ENCODE measurements around the gene TAS1R1. TPM values are rescaled to one million over a fixed set of nuclear protein-coding genes. Genes with fewer than 3 reads are reported as not detected.
A peak's percentile ranks its signal among the peaks of the same experiment; 100 is the strongest.

The TAS1R1 gene
- total and polyA plus RNA-seq, 9 of the 15 experiments (the other 6 are each of a cell fraction or from before 2014, with no cell fraction given): 0.06 TPM; not detected in 8

- TF ChIP-seq RERE (CRISPR knock-in tag; IDR thresholded peaks at IDR 0.05; ENCODE audit: borderline replicate concordance) (no peak), ATF2 (CRISPR knock-in tag; IDR thresholded peaks at IDR 0.05) (peak; percentile 65; the same call in 1 of the 2 replicates), CHD4 (IDR thresholded peaks at IDR 0.05; ENCODE audit: insufficient read depth, insufficient replicate concordance, low read depth, low read length, poor library complexity, severe bottlenecking) (peak; percentile 6), XRCC5 (IDR thresholded peaks at IDR 0.05; ENCODE audit: low read depth, low read length) (no peak), ZNF740 (CRISPR knock-in tag; IDR thresholded peaks at IDR 0.05) (0 out of 2 replicates have a peak, but pooled peaks have one; percentile 33), ZNF740 (tag; IDR thresholded peaks at IDR 0.05) (no peak), TAF9B (IDR thresholded peaks at IDR 0.05; ENCODE audit: partially characterized antibody) (no peak), CHD2 (IDR thresholded peaks at IDR 0.05; ENCODE audit: low read depth, low read length) (no peak), MTF1 (CRISPR knock-in tag; IDR thresholded peaks at IDR 0.05; ENCODE audit: borderline replicate concordance) (no peak), HDAC1 (IDR thresholded peaks at IDR 0.05) (peak in 1 of 2 experiments; percentile 69; a peak in 2 of 4 replicates), ZNF24 (IDR thresholded peaks at IDR 0.05) (0 out of 2 replicates have a peak, but pooled peaks have one; percentile 39), PHF21A (IDR thresholded peaks at IDR 0.05; ENCODE audit: borderline replicate concordance, low read depth) (0 out of 2 replicates have a peak, but pooled peaks have one; percentile 25), ZNF239 (CRISPR knock-in tag; IDR thresholded peaks at IDR 0.05) (no peak), L3MBTL2 (IDR thresholded peaks at IDR 0.05) (peak; percentile 33), NR3C1 (CRISPR knock-in tag; IDR thresholded peaks at IDR 0.05) (0 out of 2 replicates have a peak, but pooled peaks have one; percentile 56), FOXM1 (IDR thresholded peaks at IDR 0.05; ENCODE audit: low read depth) (no peak), FOXM1 (CRISPR knock-in tag; IDR thresholded peaks at IDR 0.05; ENCODE audit: low read depth) (0 out of 2 replicates have a peak, but pooled peaks have one; percentile 25), NR2F6 (CRISPR knock-in tag; IDR thresholded peaks at IDR 0.05) (no peak), NFE2L1 (tag; IDR thresholded peaks at IDR 0.05; ENCODE audit: borderline replicate concordance, low read depth) (no peak), SMAD4 (CRISPR knock-in tag; conservative IDR thresholded peaks at IDR 0.05) (0 out of 2 replicates have a peak, but pooled peaks have one; percentile 53), PHTF2 (CRISPR knock-in tag; IDR thresholded peaks at IDR 0.05) (no peak)
These were observed 57.7 kb downstream of the TAS1R1 start (continued) for GRCh38 chr1:6612641-6613360.
